ENCODE results near the gene ZNF618. TPM values are rescaled to one million over a fixed set of nuclear protein-coding genes. Genes with fewer than 3 reads are reported as not detected.

The ZNF618 gene
- total and polyA plus RNA-seq, 2 experiments from 2014 or later: 12.1 to 22.1 TPM

DNA sequence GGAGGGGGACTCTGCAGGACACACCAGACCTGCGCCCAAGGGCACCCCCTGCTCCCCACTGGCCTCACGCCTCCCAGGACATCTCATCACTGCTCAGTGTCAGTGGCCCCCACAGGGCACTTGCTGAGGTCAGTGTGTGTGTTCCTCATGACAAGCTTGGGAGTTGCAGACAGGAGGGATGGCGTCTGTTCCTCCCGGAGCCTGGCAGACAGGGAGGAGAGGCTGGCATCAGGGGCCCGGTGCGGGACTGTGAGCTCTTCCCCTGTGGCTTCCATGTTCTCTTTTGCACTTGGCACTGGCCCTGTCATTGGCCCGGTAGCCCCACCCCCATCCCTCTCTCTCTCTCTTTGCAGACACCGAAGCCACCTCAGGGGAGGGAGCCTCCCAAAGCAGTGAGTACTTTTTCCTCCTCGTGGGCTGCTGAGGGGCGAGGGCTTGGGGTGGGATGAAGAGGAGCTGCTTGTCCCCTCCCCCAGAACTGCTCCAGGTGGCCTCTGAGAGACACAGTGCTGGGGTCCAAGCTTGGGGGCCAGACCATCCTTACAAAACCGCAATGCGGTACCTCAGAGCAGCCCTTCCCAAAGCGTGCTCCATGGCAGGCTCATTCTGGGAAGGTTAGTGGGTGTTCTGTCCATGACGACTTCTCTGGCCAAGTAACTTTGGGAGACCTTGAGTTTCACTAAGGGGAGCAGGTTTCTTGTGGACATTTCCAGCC lies 126.3 kb downstream of the ZNF618 start:
- no peak overlapping the region for H2AFZ ChIP-seq
- H3K4me2 ChIP-seq: no peak overlapping the region
- no peaks in the 10 kb centered on the region for H3K27me3 ChIP-seq (ENCODE audit: insufficient read depth)
- DNase-seq (ENCODE audit: low spot score): no peak
- peaks cover 13% of the 10 kb centered on the region for H3K36me3 Mint-ChIP-seq (ENCODE audit: low read depth)
- no peaks in the 10 kb centered on the region for H3K79me2 ChIP-seq (replicated peaks; ENCODE audit: insufficient read depth)
- H3K9me3 Mint-ChIP-seq: no peaks in the 10 kb centered on the region
- no peaks in the 10 kb centered on the region for H3K4me1 Mint-ChIP-seq
- H3K27ac Mint-ChIP-seq: no peak overlapping the region
- H3K4me3 ChIP-seq: no peak overlapping the region
- H4K20me1 ChIP-seq (replicated peaks; ENCODE audit: insufficient read depth): 0 out of 2 replicates have a peak, but pooled peaks cover 6% of the 10 kb centered on the region
- TF ChIP-seq, protein P1, sequence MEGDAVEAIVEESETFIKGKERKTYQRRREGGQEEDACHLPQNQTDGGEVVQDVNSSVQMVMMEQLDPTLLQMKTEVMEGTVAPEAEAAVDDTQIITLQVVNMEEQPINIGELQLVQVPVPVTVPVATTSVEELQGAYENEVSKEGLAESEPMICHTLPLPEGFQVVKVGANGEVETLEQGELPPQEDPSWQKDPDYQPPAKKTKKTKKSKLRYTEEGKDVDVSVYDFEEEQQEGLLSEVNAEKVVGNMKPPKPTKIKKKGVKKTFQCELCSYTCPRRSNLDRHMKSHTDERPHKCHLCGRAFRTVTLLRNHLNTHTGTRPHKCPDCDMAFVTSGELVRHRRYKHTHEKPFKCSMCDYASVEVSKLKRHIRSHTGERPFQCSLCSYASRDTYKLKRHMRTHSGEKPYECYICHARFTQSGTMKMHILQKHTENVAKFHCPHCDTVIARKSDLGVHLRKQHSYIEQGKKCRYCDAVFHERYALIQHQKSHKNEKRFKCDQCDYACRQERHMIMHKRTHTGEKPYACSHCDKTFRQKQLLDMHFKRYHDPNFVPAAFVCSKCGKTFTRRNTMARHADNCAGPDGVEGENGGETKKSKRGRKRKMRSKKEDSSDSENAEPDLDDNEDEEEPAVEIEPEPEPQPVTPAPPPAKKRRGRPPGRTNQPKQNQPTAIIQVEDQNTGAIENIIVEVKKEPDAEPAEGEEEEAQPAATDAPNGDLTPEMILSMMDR (conservative IDR thresholded peaks at IDR 0.05; ENCODE audit: low read depth in 2 of 2): no peak
- TF ChIP-seq EZH2 (IDR thresholded peaks at IDR 0.05; ENCODE audit: low read depth, unreplicated experiment): no peak
- no peak for TF ChIP-seq ZNF331 (CRISPR knock-in tag; IDR thresholded peaks at IDR 0.05; ENCODE audit: low read depth)
- no peak for TF ChIP-seq JUNB (IDR thresholded peaks at IDR 0.05; ENCODE audit: unreplicated experiment)
- no peak for TF ChIP-seq EZH2phosphoT487 (IDR thresholded peaks at IDR 0.05; ENCODE audit: unreplicated experiment)
- no peak for TF ChIP-seq NANOG (IDR thresholded peaks at IDR 0.05; ENCODE audit: borderline replicate concordance)
- TF ChIP-seq, protein P2, sequence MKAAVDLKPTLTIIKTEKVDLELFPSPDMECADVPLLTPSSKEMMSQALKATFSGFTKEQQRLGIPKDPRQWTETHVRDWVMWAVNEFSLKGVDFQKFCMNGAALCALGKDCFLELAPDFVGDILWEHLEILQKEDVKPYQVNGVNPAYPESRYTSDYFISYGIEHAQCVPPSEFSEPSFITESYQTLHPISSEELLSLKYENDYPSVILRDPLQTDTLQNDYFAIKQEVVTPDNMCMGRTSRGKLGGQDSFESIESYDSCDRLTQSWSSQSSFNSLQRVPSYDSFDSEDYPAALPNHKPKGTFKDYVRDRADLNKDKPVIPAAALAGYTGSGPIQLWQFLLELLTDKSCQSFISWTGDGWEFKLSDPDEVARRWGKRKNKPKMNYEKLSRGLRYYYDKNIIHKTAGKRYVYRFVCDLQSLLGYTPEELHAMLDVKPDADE (IDR thresholded peaks at IDR 0.05): no peak
- TF ChIP-seq, protein P3, sequence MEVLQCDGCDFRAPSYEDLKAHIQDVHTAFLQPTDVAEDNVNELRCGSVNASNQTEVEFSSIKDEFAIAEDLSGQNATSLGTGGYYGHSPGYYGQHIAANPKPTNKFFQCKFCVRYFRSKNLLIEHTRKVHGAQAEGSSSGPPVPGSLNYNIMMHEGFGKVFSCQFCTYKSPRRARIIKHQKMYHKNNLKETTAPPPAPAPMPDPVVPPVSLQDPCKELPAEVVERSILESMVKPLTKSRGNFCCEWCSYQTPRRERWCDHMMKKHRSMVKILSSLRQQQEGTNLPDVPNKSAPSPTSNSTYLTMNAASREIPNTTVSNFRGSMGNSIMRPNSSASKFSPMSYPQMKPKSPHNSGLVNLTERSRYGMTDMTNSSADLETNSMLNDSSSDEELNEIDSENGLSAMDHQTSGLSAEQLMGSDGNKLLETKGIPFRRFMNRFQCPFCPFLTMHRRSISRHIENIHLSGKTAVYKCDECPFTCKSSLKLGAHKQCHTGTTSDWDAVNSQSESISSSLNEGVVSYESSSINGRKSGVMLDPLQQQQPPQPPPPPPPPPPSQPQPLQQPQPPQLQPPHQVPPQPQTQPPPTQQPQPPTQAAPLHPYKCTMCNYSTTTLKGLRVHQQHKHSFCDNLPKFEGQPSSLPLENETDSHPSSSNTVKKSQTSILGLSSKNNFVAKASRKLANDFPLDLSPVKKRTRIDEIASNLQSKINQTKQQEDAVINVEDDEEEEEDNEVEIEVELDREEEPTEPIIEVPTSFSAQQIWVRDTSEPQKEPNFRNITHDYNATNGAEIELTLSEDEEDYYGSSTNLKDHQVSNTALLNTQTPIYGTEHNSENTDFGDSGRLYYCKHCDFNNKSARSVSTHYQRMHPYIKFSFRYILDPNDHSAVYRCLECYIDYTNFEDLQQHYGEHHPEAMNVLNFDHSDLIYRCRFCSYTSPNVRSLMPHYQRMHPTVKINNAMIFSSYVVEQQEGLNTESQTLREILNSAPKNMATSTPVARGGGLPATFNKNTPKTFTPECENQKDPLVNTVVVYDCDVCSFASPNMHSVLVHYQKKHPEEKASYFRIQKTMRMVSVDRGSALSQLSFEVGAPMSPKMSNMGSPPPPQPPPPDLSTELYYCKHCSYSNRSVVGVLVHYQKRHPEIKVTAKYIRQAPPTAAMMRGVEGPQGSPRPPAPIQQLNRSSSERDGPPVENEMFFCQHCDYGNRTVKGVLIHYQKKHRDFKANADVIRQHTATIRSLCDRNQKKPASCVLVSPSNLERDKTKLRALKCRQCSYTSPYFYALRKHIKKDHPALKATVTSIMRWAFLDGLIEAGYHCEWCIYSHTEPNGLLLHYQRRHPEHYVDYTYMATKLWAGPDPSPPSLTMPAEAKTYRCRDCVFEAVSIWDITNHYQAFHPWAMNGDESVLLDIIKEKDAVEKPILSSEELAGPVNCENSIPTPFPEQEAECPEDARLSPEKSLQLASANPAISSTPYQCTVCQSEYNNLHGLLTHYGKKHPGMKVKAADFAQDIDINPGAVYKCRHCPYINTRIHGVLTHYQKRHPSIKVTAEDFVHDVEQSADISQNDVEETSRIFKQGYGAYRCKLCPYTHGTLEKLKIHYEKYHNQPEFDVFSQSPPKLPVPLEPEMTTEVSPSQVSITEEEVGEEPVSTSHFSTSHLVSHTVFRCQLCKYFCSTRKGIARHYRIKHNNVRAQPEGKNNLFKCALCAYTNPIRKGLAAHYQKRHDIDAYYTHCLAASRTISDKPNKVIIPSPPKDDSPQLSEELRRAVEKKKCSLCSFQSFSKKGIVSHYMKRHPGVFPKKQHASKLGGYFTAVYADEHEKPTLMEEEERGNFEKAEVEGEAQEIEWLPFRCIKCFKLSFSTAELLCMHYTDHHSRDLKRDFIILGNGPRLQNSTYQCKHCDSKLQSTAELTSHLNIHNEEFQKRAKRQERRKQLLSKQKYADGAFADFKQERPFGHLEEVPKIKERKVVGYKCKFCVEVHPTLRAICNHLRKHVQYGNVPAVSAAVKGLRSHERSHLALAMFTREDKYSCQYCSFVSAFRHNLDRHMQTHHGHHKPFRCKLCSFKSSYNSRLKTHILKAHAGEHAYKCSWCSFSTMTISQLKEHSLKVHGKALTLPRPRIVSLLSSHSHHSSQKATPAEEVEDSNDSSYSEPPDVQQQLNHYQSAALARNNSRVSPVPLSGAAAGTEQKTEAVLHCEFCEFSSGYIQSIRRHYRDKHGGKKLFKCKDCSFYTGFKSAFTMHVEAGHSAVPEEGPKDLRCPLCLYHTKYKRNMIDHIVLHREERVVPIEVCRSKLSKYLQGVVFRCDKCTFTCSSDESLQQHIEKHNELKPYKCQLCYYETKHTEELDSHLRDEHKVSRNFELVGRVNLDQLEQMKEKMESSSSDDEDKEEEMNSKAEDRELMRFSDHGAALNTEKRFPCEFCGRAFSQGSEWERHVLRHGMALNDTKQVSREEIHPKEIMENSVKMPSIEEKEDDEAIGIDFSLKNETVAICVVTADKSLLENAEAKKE (CRISPR knock-in tag; IDR thresholded peaks at IDR 0.05): no peak
- no peak for TF ChIP-seq CREB1 (CRISPR knock-in tag; IDR thresholded peaks at IDR 0.05; ENCODE audit: low read depth)
- TF ChIP-seq POLR2AphosphoS5 (IDR thresholded peaks at IDR 0.05; ENCODE audit: low read depth): no peak
- TF ChIP-seq STAT1 (IDR thresholded peaks at IDR 0.05; ENCODE audit: unreplicated experiment): no peak
- TF ChIP-seq ZNF114 (CRISPR knock-in tag; IDR thresholded peaks at IDR 0.05): no peak
- TF ChIP-seq REST (IDR thresholded peaks at IDR 0.05; ENCODE audit: unreplicated experiment): no peak
- no peak overlapping the region for H3K4me3 Mint-ChIP-seq
- no peak overlapping the region for H3K27ac ChIP-seq (ENCODE audit: low read depth)
- no peaks in the 10 kb centered on the region for H3K36me3 ChIP-seq (ENCODE audit: insufficient read depth)
- peaks cover 4% of the 10 kb centered on the region for H3K27me3 Mint-ChIP-seq (ENCODE audit: insufficient read depth, low read depth, poor library complexity)
- no peaks in the 10 kb centered on the region for H3K4me1 ChIP-seq (ENCODE audit: insufficient read depth)
- H3F3A ChIP-seq (replicated peaks; ENCODE audit: low read depth): no peaks in the 10 kb centered on the region
- H3K9me2 ChIP-seq (ENCODE audit: insufficient read depth): no peaks in the 10 kb centered on the region
- no peak; the same call in 2 of the 3 replicates for ATAC-seq
